ENCODE results near the gene MYO9B.

MYO9B gene

DNA sequence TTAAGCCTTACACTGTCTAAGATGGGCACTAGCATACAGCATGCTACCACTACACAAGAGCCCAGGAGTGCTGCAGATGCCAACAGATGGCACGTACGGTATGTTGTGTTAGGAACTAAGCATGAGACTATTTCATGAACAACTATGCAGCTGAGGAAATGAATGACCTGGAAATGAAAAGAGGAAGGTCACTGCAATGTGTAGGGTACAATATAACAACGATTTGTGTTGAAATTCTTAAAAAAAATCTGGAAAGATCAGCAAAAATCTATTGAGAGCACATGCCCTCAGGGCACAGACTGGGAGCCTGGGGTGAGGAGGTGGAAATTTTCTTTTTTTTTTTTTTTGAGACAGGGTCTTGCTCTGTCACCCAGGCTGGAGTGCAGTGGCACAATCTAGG is 14.8 kb upstream of the MYO9B start:
- DNase-seq (ENCODE audit: extremely low spot score), result no peak
- ChIA-PET CTCF (no interaction called here), POLR2A (no interaction called here)
- TF ChIP-seq ELF4 (IDR thresholded peaks at IDR 0.05), result no peak
- no peak for TF ChIP-seq ARNT (IDR thresholded peaks at IDR 0.05)
- TF ChIP-seq FOXA1 (IDR thresholded peaks at IDR 0.05), result no peak
- no peak for TF ChIP-seq TARDBP (IDR thresholded peaks at IDR 0.05)
- TF ChIP-seq, protein P1, sequence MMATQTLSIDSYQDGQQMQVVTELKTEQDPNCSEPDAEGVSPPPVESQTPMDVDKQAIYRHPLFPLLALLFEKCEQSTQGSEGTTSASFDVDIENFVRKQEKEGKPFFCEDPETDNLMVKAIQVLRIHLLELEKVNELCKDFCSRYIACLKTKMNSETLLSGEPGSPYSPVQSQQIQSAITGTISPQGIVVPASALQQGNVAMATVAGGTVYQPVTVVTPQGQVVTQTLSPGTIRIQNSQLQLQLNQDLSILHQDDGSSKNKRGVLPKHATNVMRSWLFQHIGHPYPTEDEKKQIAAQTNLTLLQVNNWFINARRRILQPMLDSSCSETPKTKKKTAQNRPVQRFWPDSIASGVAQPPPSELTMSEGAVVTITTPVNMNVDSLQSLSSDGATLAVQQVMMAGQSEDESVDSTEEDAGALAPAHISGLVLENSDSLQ (IDR thresholded peaks at IDR 0.05), result no peak
- TF ChIP-seq HDGF (IDR thresholded peaks at IDR 0.05; ENCODE audit: borderline replicate concordance), result no peak
- no peak for TF ChIP-seq LEF1 (IDR thresholded peaks at IDR 0.05; ENCODE audit: borderline replicate concordance)
- TF ChIP-seq BHLHE40 (IDR thresholded peaks at IDR 0.05; ENCODE audit: borderline replicate concordance), result no peak
- no peak for TF ChIP-seq CTBP1 (IDR thresholded peaks at IDR 0.05; ENCODE audit: borderline replicate concordance)
- no peak for TF ChIP-seq ZNF384 (IDR thresholded peaks at IDR 0.05)
- no peak for TF ChIP-seq NFRKB (IDR thresholded peaks at IDR 0.05)
- TF ChIP-seq L3MBTL2 (conservative IDR thresholded peaks at IDR 0.05), result no peak
- TF ChIP-seq SP1 (IDR thresholded peaks at IDR 0.05), result no peak
- TF ChIP-seq SUZ12 (IDR thresholded peaks at IDR 0.05), result no peak
- TF ChIP-seq FOXK2 (IDR thresholded peaks at IDR 0.05), result no peak
- TF ChIP-seq FOXM1 (IDR thresholded peaks at IDR 0.05; ENCODE audit: borderline replicate concordance), result no peak

DNA sequence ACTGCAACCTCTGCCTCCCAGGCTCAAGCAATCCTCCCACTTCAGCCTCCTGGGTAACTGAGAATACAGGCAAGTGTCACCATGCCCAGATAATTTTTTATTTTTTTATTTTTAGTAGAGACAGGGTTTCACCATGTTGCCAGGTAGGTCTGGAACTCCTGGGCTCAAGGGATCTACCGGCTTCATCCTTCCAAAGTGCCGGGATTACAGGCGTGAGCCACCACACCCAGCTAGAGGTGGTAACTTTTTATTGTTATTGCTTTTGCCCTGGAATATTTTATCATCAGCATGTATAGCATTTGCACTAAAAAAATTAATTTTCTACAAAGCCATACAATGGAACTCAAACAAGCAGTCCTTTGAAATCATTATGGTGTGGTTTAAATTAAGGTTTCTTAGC is 14.4 kb upstream of the MYO9B start:
- TF ChIP-seq FOXA1 (IDR thresholded peaks at IDR 0.05) (no peak), FOXM1 (IDR thresholded peaks at IDR 0.05; ENCODE audit: borderline replicate concordance) (no peak), LEF1 (IDR thresholded peaks at IDR 0.05; ENCODE audit: borderline replicate concordance) (no peak), TARDBP (IDR thresholded peaks at IDR 0.05) (no peak), NFRKB (IDR thresholded peaks at IDR 0.05) (no peak), SP1 (IDR thresholded peaks at IDR 0.05) (no peak), SUZ12 (IDR thresholded peaks at IDR 0.05) (no peak), CTBP1 (IDR thresholded peaks at IDR 0.05; ENCODE audit: borderline replicate concordance) (no peak), L3MBTL2 (conservative IDR thresholded peaks at IDR 0.05) (no peak), ZNF384 (IDR thresholded peaks at IDR 0.05) (no peak), BHLHE40 (IDR thresholded peaks at IDR 0.05; ENCODE audit: borderline replicate concordance) (no peak), HDGF (IDR thresholded peaks at IDR 0.05; ENCODE audit: borderline replicate concordance) (no peak), ELF4 (IDR thresholded peaks at IDR 0.05) (no peak)
- TF ChIP-seq, protein P1 (IDR thresholded peaks at IDR 0.05), result no peak
- ChIA-PET CTCF (no interaction called here), POLR2A (no interaction called here)
- DNase-seq (ENCODE audit: extremely low spot score), result no peak

DNA sequence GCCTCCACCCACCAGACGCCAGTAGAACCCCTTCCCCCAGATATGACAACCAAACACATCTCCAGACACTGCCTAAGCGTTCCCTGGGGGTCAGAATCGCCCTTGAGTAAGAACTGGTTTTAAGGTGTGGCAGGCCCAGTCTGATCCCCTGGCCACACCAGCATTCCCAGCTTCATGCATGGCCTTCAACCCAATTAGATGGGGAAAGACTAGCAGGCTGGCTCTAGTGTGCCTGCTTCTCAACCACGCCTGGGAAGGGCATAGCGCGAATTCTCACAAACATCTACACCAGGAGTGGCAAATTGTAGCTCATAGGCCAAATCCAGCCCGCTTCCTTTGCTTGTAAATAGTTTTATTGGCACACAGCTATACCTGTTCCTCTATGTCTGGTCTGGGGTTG is 13.9 kb upstream of the MYO9B start:
- ChIA-PET POLR2A (no interaction called here), CTCF (no interaction called here)

DNA sequence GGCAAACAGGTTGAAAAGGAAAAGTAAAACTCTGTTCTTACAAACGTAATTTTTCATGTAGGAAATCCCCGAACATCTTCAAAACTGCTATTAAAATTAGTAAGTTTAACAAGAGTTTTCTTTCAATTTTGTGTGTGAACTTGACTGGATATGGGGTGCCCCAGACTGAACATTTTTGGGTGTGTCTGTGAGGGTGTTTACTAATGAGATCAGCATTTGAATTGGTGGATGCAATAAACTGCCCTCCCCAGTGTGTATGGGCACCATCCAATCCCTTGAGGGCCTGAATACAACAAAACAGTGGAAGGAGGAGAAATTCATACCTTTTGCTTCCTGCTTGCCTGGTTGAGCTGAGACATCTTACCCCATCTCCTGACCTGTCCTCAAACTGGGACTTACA is 12.1 kb upstream of the MYO9B start:
- ChIA-PET POLR2A (no interaction called here), CTCF (no interaction called here)
- TF ChIP-seq ZNF384 (IDR thresholded peaks at IDR 0.05), result no peak
- TF ChIP-seq CTBP1 (IDR thresholded peaks at IDR 0.05; ENCODE audit: borderline replicate concordance), result no peak
- no peak for TF ChIP-seq SP1 (IDR thresholded peaks at IDR 0.05)
- TF ChIP-seq HDGF (IDR thresholded peaks at IDR 0.05; ENCODE audit: borderline replicate concordance), result no peak
- TF ChIP-seq ARNT (IDR thresholded peaks at IDR 0.05), result no peak
- no peak for TF ChIP-seq BHLHE40 (IDR thresholded peaks at IDR 0.05; ENCODE audit: borderline replicate concordance)
- TF ChIP-seq ELF4 (IDR thresholded peaks at IDR 0.05), result no peak
- TF ChIP-seq, protein P1 (IDR thresholded peaks at IDR 0.05), result no peak
- TF ChIP-seq LEF1 (IDR thresholded peaks at IDR 0.05; ENCODE audit: borderline replicate concordance), result no peak
- TF ChIP-seq FOXK2 (IDR thresholded peaks at IDR 0.05), result no peak
- DNase-seq (ENCODE audit: extremely low spot score), result no peak

More for the DNA sequence above, 13.9 kb upstream of the MYO9B start:
- TF ChIP-seq FOXK2 (IDR thresholded peaks at IDR 0.05), result no peak
- TF ChIP-seq HDGF (IDR thresholded peaks at IDR 0.05; ENCODE audit: borderline replicate concordance), result no peak
- TF ChIP-seq FOXA1 (IDR thresholded peaks at IDR 0.05), result no peak
- DNase-seq (ENCODE audit: extremely low spot score), result no peak

DNA sequence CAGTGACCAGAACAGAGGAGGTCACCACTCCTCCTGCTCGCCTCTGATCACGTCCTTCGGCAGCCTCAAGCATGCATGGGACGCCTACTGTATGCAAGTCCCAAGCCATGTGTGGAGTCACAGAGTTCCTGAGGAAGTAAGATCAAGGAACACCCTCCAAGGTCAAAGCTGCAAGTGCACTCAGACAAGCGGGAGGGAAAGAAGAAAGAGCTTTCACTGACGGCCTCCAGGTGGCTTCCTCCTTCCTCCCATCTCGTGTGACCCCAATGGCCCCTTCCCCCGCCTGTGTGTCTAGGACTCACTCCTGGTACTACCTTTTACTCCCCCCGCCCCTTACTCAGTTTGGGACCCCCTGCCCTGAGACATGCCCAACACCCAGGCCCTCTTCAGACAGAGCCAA is 6.4 kb upstream of the MYO9B start:
- no peak for TF ChIP-seq ELF4 (IDR thresholded peaks at IDR 0.05)
- TF ChIP-seq FOXK2 (IDR thresholded peaks at IDR 0.05), result no peak
- TF ChIP-seq, protein P1 (IDR thresholded peaks at IDR 0.05), result no peak
- TF ChIP-seq FOXA1 (IDR thresholded peaks at IDR 0.05), result no peak
- TF ChIP-seq L3MBTL2 (conservative IDR thresholded peaks at IDR 0.05), result no peak
- no peak for TF ChIP-seq NFRKB (IDR thresholded peaks at IDR 0.05)
- TF ChIP-seq TARDBP (IDR thresholded peaks at IDR 0.05), result no peak
- TF ChIP-seq LEF1 (IDR thresholded peaks at IDR 0.05; ENCODE audit: borderline replicate concordance), result no peak
- no peak for TF ChIP-seq SP1 (IDR thresholded peaks at IDR 0.05)
- TF ChIP-seq HDGF (IDR thresholded peaks at IDR 0.05; ENCODE audit: borderline replicate concordance), result no peak
- TF ChIP-seq ZNF384 (IDR thresholded peaks at IDR 0.05), result no peak
- TF ChIP-seq BHLHE40 (IDR thresholded peaks at IDR 0.05; ENCODE audit: borderline replicate concordance), result no peak
- no peak for TF ChIP-seq FOXM1 (IDR thresholded peaks at IDR 0.05; ENCODE audit: borderline replicate concordance)
- TF ChIP-seq ARNT (IDR thresholded peaks at IDR 0.05), result no peak
- no peak for TF ChIP-seq SUZ12 (IDR thresholded peaks at IDR 0.05)
- ChIA-PET POLR2A (interaction anchor here (0.8 to 1.0 kb wide), 2 partner anchors 13 to 136 kb away, joined by 3 read pairs; no protein-coding TSS in a partner anchor), CTCF (no interaction called here)
- DNase-seq (ENCODE audit: extremely low spot score), result no peak

DNA sequence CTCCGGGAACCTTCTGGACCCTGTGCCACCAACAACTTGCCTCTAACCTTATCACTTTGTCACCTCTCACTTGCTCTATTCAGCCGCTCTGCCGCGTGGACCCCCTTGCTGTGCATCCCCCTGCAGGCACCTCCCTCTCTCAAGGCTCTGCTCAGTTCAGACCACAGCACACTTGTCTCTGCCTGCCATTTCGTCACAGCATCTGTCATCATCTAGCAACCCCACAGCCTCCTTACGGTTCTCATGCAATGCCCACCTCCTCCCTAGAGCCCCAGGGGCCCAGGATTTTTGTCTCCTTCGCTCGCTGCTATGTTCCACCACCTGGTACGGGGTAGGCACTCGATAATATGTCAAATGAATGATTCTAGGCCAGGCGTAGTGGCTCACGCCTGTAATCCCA is 5.2 kb upstream of the MYO9B start:
- TF ChIP-seq ZNF384 (IDR thresholded peaks at IDR 0.05) (no peak), SUZ12 (IDR thresholded peaks at IDR 0.05) (no peak), L3MBTL2 (conservative IDR thresholded peaks at IDR 0.05) (no peak), SP1 (IDR thresholded peaks at IDR 0.05) (no peak), FOXA1 (IDR thresholded peaks at IDR 0.05) (no peak), LEF1 (IDR thresholded peaks at IDR 0.05; ENCODE audit: borderline replicate concordance) (no peak), CTBP1 (IDR thresholded peaks at IDR 0.05; ENCODE audit: borderline replicate concordance) (no peak), FOXM1 (IDR thresholded peaks at IDR 0.05; ENCODE audit: borderline replicate concordance) (no peak), FOXK2 (IDR thresholded peaks at IDR 0.05) (no peak), NFRKB (IDR thresholded peaks at IDR 0.05) (no peak), TARDBP (IDR thresholded peaks at IDR 0.05) (no peak), ARNT (IDR thresholded peaks at IDR 0.05) (no peak)
- POLR2A ChIA-PET, result no interaction called here
- CTCF ChIA-PET, result no interaction called here
- DNase-seq (ENCODE audit: extremely low spot score), result no peak
